SK-N-SH (cell line): ENCODE measurements around the gene GLIPR1L2.

Experiments
- ELF1 ChIP-seq: IDR thresholded peaks from 2 replicates; pipeline ENCODE4 v1.4.0; 2012
- SIN3A ChIP-seq: IDR thresholded peaks from 2 replicates; pipeline ENCODE4 v1.6.1; 2012; ENCODE audit warnings: low read depth, mild to moderate bottlenecking, low read length, moderate library complexity, borderline replicate concordance

DNA sequence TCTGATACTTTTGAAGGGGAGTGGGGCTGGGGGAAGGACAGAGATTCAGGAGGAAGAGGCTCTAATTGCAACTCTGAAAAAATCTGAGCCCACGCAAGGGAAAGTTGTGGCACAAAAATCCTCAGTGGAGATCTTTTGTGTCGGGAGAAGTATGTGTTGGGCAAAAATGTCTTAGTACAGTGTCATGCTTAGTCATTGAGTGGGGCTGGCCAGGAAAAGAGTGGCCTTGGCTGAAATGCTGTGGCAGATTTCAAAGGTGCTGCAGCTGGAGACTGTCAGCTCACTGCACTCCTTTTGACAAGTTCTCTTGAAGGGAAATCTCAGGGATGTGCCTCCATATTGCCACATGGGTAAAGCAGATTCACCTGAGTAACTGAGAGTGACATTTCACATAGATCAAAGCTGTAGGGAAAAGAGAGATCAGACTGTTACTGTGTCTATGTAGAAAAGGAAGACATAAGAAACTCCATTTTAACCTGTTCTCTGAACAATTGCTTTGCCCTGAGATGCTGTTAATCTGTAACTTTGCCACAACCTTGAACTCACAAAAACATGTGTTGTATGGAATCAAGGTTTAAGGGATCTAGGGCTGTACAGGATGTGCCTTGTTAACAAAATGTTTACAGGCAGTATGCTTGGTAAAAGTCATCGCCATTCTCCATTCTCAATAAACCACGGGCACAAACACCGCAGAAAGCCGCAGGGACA, 53.7 kb downstream of the GLIPR1L2 start:
- TF ChIP-seq SIN3A, result no peak
- no peak for TF ChIP-seq ELF1
